GM19467 (cell line): ENCODE data around the gene APPBP2.
"Not testable (repeated sequence)": the region's sequence is repeated elsewhere in the genome, so short reads cannot be mapped to it uniquely, and the experiment has no call there.

Experiments used
- ATAC-seq: cut with Tn5 transposase; IDR thresholded peaks from one replicate; pipeline ENCODE4 v1.9.1; 2021; ENCODE audit warnings: mild to moderate bottlenecking, moderate library complexity; ENCODE audit not compliant: unreplicated experiment

Gene APPBP2

DNA sequence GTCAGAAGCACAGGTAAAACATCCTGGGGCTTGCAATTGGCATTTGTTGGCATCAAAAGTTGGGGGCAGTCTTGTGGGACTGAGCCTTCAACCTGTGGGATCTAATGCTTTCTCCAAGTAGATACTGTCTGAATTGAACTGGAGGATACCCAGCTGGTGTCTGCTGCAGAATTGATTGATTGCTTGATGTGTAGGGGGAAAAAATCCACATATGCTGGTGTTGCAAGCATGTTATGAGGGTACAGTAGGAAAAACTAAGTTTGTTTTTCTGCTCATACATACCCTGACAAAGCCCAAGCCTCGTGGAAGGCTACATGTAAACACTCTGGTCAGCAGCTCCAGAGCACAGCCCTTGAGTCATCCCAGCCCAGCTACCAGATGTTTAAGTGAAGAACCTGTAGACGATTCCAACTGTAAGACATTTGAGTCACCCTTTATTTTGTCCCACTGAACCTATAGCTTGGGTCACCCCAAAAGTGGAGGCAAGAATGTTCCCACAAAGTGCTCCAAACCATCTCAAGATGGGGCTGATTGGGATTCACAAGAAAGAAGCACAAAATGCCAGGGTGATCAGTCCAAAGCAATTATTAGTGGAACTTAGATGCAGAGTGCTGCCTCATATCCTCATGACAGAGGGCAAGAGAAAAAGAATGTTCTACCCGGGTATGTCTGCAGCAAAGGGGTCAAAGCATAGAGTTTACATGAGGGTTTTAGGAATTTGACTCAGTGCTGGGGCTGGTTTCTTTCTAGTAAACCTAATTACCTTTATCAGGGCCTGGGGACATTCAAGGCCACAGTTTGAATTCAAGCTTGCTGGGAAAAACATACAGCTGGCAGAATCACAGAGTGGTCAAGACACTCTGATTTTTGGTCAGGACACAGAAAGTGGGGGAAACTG, 9.6 kb upstream of the APPBP2 start:
- ATAC-seq: no peak

- ATAC-seq: no peak
Measured at GRCh38 chr17:60534613-60535157, 8.6 kb upstream of the APPBP2 start.

GRCh38 chr17:60534010-60534555, 8.0 kb upstream of the APPBP2 start:
- no peak for ATAC-seq

DNA sequence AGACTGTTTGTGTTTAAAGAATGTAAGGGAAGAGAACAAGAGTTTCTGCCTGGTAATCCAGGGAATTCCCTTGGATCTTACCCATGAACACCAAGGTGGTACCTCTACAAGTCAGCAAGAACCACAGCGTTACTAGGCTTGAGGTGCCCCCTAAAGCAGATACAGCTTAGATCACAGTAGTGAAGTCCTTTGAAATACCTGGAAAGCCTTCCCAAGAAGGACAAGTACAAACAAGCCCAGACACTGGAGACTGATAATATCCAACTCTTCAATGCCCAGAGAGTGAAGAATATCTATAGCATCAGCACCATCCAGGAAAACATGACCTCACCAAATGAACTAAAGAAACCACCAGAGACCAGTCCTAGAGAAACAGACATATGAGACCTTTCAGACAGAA, 3.8 kb upstream of the APPBP2 start:
- ATAC-seq: no peak

- no peak for ATAC-seq
Measured at GRCh38 chr17:60528828-60529227, 2.8 kb upstream of the APPBP2 start.

GRCh38 chr17:60527701-60528100, 1.7 kb upstream of the APPBP2 start:
- no peak for ATAC-seq

DNA sequence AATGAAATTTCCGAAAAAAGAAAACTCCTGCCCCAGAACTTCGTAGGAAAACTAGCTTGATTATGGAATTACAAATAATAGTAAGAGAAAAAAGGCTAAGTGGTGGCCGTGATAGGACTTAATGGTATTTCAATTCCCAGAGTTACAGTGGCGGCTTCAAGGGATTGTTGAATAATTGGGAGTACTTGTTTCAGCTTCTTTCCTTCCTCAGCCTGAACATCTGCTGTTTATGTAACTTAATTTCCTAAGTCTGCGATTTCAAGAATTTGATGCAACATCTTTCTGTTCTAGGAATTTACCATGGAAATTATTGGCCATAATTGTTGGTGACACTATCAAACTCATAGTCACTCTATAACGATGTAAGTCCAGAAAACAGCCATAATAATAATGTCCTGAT, 684 bp upstream of the APPBP2 start:
- ATAC-seq: no peak

DNA sequence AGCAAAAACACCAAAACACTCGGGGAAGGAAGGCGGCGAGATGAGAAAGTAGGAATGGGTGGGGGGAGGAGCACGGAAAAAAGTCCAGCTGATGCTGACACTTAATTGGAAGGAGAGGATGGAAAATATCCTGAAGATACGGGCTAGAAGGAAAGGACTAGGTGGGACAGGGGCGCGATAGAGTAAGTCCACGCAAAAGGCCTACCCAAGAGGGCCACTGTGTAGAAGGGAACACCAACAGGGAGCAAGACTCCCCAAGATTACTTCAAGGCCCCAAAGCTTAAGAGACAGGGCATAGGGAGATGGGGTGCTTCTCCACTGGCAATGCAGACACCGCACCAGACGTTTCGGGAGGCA, 736 bp downstream of the APPBP2 start:
- ATAC-seq: no peak

- ATAC-seq: no peak
Measured at GRCh38 chr17:60524463-60525327, 1.3 kb downstream of the APPBP2 start.

- no peak for ATAC-seq
Measured at GRCh38 chr17:60523822-60524221, 2.2 kb downstream of the APPBP2 start.

DNA sequence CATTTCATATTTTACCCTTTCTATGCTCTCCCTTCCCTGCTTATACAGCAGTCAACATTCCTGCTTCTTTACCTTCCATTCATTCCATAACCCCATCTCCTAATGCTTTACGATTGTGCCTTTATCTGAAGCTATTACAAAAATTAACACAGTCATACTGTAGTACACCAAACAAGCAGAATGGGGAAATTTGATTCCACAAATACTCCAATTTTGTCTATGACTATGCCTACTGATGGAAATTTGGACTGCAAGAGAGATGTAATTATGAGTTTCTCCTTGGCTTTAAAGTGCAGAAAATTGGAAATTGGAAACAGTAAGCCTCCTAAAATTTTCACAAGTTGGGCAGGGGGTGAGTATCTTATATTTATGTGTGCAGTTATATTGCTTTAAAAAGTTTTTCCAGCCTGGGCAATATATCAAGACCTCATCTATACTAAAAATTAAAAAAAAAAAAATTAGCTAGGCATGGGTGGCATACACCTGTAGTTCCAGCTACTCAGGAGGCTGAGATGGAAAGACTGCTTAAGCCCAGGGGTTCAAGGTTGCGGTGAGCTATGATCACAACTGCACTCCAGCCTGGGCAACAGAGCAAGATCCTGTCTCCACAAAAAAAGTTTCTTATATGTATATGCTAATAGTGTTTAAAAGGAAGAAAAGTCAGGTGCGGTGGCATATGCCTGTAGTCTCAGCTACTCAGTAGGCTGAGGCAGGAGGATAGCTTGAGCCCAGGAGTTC, 3.0 kb downstream of the APPBP2 start:
- ATAC-seq: no peak

DNA sequence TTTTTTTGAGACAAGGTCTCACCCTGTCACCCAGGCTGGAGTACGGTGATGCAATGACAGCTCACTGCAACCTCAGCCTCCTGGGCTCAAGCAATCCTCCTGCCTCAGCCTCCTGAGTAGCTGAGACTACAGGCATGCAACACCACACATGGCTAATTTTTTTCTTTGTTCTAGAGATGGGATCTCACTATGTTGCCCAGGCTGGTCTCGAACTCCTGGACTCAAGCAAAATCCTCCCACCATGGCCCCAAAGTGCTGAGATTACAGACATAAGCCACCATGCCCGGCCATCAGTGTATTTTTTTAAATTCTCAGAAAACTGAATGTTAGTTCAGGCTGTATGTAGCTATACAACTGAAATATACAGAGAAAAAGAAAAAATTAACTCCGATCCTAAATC, 6.2 kb downstream of the APPBP2 start:
- ATAC-seq: no peak

DNA sequence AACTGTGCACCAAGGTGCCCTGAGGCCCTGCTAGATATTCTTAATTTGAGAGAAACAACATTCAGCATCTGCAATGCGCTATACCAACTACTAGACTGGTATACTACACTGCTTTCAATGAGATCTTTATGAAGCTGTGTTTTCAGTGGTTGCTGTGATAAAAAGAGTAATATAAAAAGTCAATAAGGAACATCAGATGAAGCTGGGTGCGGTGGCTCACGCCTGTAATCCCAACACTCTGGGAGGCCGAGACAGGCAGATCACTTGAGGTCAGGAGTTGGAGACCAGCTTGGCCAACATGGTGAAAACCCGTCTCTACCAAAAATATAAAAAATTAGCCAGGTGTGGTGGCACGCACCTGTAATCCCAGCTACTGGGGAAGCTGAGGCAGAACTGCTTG, 10.4 kb downstream of the APPBP2 start:
- ATAC-seq: not testable (repeated sequence)

DNA sequence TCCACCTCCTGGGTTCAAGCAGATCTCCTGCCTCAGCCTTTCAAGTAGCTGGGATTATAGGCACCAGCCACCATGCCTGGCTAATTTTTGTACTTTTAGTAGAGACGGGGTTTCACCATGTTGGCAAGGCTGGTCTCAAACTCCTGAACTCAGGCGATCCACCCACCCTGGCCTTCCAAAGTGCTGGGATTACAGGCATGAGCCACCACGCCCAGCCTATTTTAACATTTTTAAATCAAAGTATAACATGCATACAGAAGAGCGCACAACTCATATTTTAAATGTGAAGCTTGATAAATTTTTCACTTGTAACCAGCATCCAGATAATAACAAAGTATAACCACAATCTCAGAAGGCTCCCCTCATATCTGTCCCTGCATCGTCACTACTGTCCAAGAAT, 10.8 kb downstream of the APPBP2 start:
- not testable (repeated sequence) for ATAC-seq

DNA sequence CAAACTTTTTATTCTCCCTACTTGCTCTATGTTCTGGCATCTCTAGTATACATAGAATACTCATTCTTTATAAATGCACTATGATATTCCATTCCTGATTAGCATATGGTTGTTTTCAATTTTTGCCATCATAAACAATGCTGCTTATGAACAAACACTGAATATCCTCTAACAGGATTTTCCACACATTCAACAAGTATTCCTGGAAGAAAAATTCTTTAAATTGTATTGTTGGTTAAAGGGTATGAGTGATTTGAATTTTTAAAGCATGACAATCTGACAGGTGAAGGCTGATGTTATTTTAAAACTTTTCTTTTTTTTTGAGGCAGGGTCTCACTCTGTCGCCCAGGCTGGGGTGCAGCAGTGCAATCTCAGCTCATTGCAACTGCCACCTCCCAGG, 11.5 kb downstream of the APPBP2 start:
- no peak for ATAC-seq

- no peak for ATAC-seq
Measured at GRCh38 chr17:60514053-60514452, 12.0 kb downstream of the APPBP2 start.

GRCh38 chr17:60513014-60513413, 13.0 kb downstream of the APPBP2 start:
- no peak for ATAC-seq

GRCh38 chr17:60510723-60511122, 15.3 kb downstream of the APPBP2 start:
- no peak for ATAC-seq

GRCh38 chr17:60510031-60510430, 16.0 kb downstream of the APPBP2 start:
- ATAC-seq: no peak

- no peak for ATAC-seq
Measured at GRCh38 chr17:60508384-60508980, 17.6 kb downstream of the APPBP2 start.
